ENCODE measurements around the gene DHPS.

DNA sequence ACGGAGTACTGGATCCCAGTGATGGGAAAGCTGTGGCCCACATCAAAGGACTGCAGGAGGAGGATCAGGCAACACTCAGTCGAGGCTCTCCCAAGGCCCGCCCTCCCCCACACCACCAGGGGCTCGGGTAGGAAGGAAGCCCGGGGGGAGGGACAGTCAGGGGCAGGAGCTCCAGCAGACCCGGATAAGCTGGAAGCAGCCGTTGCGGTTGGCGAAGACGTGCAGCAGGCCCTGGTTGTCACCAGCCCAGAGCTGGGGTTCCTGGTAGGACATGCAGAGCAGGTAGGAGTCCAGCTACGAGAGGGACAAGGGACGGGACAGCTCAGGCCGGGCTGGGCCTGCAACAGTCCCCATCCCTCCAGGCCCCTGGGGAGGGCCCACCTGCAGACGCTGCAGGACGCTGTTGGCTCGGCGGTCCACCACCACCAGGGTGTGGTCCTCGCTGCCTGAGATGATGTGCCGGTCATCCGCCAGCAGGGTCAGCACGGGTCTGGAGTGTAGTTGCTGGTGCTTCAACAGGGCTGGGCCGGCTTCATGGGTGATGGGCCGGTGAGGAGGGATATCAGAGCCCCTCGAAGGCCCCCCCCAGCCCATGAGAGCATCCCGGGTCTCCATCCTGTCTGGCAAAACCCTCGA is 8.0 kb upstream of the DHPS start:
- TF ChIP-seq, protein P1, sequence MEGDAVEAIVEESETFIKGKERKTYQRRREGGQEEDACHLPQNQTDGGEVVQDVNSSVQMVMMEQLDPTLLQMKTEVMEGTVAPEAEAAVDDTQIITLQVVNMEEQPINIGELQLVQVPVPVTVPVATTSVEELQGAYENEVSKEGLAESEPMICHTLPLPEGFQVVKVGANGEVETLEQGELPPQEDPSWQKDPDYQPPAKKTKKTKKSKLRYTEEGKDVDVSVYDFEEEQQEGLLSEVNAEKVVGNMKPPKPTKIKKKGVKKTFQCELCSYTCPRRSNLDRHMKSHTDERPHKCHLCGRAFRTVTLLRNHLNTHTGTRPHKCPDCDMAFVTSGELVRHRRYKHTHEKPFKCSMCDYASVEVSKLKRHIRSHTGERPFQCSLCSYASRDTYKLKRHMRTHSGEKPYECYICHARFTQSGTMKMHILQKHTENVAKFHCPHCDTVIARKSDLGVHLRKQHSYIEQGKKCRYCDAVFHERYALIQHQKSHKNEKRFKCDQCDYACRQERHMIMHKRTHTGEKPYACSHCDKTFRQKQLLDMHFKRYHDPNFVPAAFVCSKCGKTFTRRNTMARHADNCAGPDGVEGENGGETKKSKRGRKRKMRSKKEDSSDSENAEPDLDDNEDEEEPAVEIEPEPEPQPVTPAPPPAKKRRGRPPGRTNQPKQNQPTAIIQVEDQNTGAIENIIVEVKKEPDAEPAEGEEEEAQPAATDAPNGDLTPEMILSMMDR (conservative IDR thresholded peaks at IDR 0.05; ENCODE audit: low read depth, low read length): no peak
- TF ChIP-seq POLR2A (IDR thresholded peaks at IDR 0.05; ENCODE audit: low read depth, low read length) (no peak), SMC3 (IDR thresholded peaks at IDR 0.05; ENCODE audit: low read depth, low read length) (no peak), NFE2L2 (IDR thresholded peaks at IDR 0.05; ENCODE audit: low read depth, low read length) (no peak), RCOR1 (IDR thresholded peaks at IDR 0.05; ENCODE audit: insufficient replicate concordance, low read length) (no peak), MAZ (IDR thresholded peaks at IDR 0.05; ENCODE audit: borderline replicate concordance, low read depth, low read length) (no peak), MXI1 (IDR thresholded peaks at IDR 0.05; ENCODE audit: borderline replicate concordance, low read depth, low read length) (no peak), RFX5 (IDR thresholded peaks at IDR 0.05; ENCODE audit: low read depth, low read length) (no peak), CEBPB (IDR thresholded peaks at IDR 0.05; ENCODE audit: low read depth, low read length) (no peak), MAFK (IDR thresholded peaks at IDR 0.05; ENCODE audit: low read depth, low read length) (no peak), FOS (IDR thresholded peaks at IDR 0.05; ENCODE audit: low read depth, low read length) (no peak)
- TF ChIP-seq, protein P2, sequence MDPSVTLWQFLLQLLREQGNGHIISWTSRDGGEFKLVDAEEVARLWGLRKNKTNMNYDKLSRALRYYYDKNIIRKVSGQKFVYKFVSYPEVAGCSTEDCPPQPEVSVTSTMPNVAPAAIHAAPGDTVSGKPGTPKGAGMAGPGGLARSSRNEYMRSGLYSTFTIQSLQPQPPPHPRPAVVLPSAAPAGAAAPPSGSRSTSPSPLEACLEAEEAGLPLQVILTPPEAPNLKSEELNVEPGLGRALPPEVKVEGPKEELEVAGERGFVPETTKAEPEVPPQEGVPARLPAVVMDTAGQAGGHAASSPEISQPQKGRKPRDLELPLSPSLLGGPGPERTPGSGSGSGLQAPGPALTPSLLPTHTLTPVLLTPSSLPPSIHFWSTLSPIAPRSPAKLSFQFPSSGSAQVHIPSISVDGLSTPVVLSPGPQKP (IDR thresholded peaks at IDR 0.05; ENCODE audit: borderline replicate concordance, low read depth, low read length): no peak
- TF ChIP-seq, protein P3, sequence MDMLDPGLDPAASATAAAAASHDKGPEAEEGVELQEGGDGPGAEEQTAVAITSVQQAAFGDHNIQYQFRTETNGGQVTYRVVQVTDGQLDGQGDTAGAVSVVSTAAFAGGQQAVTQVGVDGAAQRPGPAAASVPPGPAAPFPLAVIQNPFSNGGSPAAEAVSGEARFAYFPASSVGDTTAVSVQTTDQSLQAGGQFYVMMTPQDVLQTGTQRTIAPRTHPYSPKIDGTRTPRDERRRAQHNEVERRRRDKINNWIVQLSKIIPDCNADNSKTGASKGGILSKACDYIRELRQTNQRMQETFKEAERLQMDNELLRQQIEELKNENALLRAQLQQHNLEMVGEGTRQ (IDR thresholded peaks at IDR 0.05; ENCODE audit: low read depth, low read length): no peak
